ENCODE data around the gene ARHGAP8. TPM values are rescaled to one million over a fixed set of nuclear protein-coding genes. Genes with fewer than 3 reads are reported as not detected.

The ARHGAP8 gene
- 1.3 to 2.6 TPM (median 1.8 TPM) in 5 replicates for total RNA-seq (2022; extraction: Qiagen RNA extraction; ENCODE audit: low read depth)

GRCh38 chr22:44752285-44753188 lies at the start of gene ARHGAP8:
TSS of gene ARHGAP8 (plus strand) at chr22:44752575. CDS start at chr22:44786528, 33,953 bp downstream.

Other genes with a start within 250 kb of the ARHGAP8 start
- gene PRR5, start 50.4 kb upstream of the ARHGAP8 start, total RNA-seq (2022; extraction: Qiagen RNA extraction; ENCODE audit: low read depth): 15.1 to 21.3 TPM (median 19.6 TPM) in 5 replicates

Measured in A549 treated with CpdA at 1 μM for 4 hours (cell line).